AG09309 (cell line): ENCODE data around the gene SORCS3.

Experiments
- DNase-seq: peaks from one replicate; pipeline ENCODE4 v3.0.0-alpha.2; 2010; ENCODE audit warnings: low read depth
- H3K4me3 ChIP-seq: 2 replicates; pipeline ENCODE4 v1.5.1; 2011; ENCODE audit warnings: mild to moderate bottlenecking, low read depth, low read length, moderate library complexity; ENCODE audit not compliant: control insufficient read depth
- CTCF ChIP-seq: IDR thresholded peaks from 2 replicates; pipeline ENCODE4 v1.5.1; 2011; ENCODE audit warnings: mild to moderate bottlenecking, low read depth, low read length, inconsistent platforms; ENCODE audit not compliant: insufficient read depth, control insufficient read depth; ENCODE audit errors: missing control alignments

SORCS3 gene

GRCh38 chr10:105150259-105150880 is 509.3 kb downstream of the SORCS3 start:
- H3K4me3 ChIP-seq, result no peak overlapping the region
- no peak for TF ChIP-seq CTCF
- peak; percentile 5 for DNase-seq

GRCh38 chr10:105154736-105155135 is 513.6 kb downstream of the SORCS3 start:
- no peak overlapping the region for H3K4me3 ChIP-seq
- no peak for TF ChIP-seq CTCF
- DNase-seq, result no peak

GRCh38 chr10:105159268-105159667 is 518.2 kb downstream of the SORCS3 start:
- TF ChIP-seq CTCF, result no peak
- no peak for DNase-seq
- H3K4me3 ChIP-seq, result no peak overlapping the region

- no peak for DNase-seq
- TF ChIP-seq CTCF, result no peak
- H3K4me3 ChIP-seq, result no peak overlapping the region
Observed at GRCh38 chr10:105161149-105161548, 520.1 kb downstream of the SORCS3 start.

GRCh38 chr10:105161767-105162166 is 520.7 kb downstream of the SORCS3 start:
- no peak for DNase-seq
- no peak overlapping the region for H3K4me3 ChIP-seq
- no peak for TF ChIP-seq CTCF

GRCh38 chr10:105170521-105170920 is 529.4 kb downstream of the SORCS3 start:
- no peak for TF ChIP-seq CTCF
- DNase-seq, result no peak

GRCh38 chr10:105171945-105172344 is 530.9 kb downstream of the SORCS3 start:
- H3K4me3 ChIP-seq, result no peak overlapping the region
- DNase-seq, result no peak
- TF ChIP-seq CTCF, result no peak

More at GRCh38 chr10:105170521-105170920, 529.4 kb downstream of the SORCS3 start:
- H3K4me3 ChIP-seq, result no peak overlapping the region
